Kidney epithelial cell (primary cell): Measurements from ENCODE around the gene POU2F3. TPM values are rescaled to one million over a fixed set of nuclear protein-coding genes. Genes with fewer than 3 reads are reported as not detected.
A peak's percentile ranks its signal among the peaks of the same experiment; 100 is the strongest.

Source experiments
- DNase-seq: peaks from one replicate; pipeline ENCODE4 v3.0.0-alpha.2; 2010; ENCODE audit warnings: low read depth
- H3K27me3 ChIP-seq: 2 replicates; pipeline ENCODE4 v1.6.0; 2011; ENCODE audit warnings: low read length; ENCODE audit not compliant: control insufficient read depth, insufficient read depth
- H3K36me3 ChIP-seq: 2 replicates; pipeline ENCODE4 v1.5.1; 2011; ENCODE audit warnings: low read length; ENCODE audit not compliant: control insufficient read depth, insufficient read depth
- H3K4me3 ChIP-seq: 2 replicates; pipeline ENCODE4 v1.5.1; 2011; ENCODE audit warnings: low read depth, mild to moderate bottlenecking, control low read depth, low read length
- total RNA-seq: library from RNA; depleted of rRNA; stranded (reverse); fragments of >200 nt; gene quantifications from 2 replicates; pipeline ENCODE4 v1.2.3, GENCODE V29; 2015
- TF ChIP-seq, protein P1 (sequence below): IDR thresholded peaks from 2 replicates; pipeline ENCODE4 v1.5.1; 2011; ENCODE audit warnings: mild to moderate bottlenecking, moderate library complexity, low read length, control low read depth, inconsistent platforms; ENCODE audit not compliant: insufficient read depth, poor library complexity, severe bottlenecking

The POU2F3 gene
- total RNA-seq, 1 donor from 2014 or later, result 1.1 TPM

DNA sequence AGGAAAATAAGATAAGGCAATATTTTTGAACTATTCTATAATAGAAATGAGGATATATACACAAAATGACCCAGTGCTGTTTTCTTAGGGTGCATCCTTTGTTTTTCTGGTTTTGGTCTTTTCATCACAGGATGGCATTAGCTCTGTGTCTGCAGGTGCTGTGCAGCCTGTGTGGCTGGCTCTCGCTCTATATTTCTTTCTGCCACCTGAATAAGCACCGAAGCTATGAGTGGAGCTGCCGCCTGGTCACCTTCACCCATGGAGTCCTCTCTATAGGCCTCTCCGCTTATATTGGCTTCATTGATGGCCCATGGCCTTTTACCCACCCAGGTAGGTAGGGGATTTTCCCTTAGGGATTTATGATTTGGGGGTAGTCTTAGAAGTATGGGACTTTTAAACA lies 87.4 kb downstream of the POU2F3 start:
- no peak for DNase-seq
- TF ChIP-seq, protein P1, sequence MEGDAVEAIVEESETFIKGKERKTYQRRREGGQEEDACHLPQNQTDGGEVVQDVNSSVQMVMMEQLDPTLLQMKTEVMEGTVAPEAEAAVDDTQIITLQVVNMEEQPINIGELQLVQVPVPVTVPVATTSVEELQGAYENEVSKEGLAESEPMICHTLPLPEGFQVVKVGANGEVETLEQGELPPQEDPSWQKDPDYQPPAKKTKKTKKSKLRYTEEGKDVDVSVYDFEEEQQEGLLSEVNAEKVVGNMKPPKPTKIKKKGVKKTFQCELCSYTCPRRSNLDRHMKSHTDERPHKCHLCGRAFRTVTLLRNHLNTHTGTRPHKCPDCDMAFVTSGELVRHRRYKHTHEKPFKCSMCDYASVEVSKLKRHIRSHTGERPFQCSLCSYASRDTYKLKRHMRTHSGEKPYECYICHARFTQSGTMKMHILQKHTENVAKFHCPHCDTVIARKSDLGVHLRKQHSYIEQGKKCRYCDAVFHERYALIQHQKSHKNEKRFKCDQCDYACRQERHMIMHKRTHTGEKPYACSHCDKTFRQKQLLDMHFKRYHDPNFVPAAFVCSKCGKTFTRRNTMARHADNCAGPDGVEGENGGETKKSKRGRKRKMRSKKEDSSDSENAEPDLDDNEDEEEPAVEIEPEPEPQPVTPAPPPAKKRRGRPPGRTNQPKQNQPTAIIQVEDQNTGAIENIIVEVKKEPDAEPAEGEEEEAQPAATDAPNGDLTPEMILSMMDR, result no peak
- Histone ChIP-seq H3K36me3 (no peaks in the 10 kb centered on the region), H3K27me3 (no peaks in the 10 kb centered on the region), H3K4me3 (no peak overlapping the region)

GRCh38 chr11:120329556-120329955 lies 89.6 kb downstream of the POU2F3 start:
- H3K27me3 ChIP-seq, result no peaks in the 10 kb centered on the region
- TF ChIP-seq, protein P1, result no peak

DNA sequence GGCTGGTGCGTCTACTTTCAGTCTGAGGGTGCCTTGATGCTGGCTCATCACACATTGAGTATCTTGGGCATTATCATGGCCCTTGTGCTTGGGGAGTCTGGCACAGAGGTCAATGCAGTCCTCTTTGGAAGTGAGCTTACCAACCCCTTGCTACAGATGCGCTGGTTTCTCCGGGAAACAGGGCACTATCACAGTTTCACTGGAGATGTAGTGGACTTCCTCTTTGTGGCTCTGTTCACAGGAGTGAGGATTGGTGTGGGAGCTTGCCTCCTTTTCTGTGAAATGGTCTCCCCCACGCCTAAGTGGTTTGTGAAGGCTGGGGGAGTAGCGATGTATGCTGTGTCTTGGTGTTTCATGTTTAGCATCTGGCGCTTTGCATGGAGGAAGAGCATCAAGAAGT lies 90.1 kb downstream of the POU2F3 start:
- no peaks in the 10 kb centered on the region for H3K27me3 ChIP-seq
- no peak for DNase-seq
- TF ChIP-seq, protein P1, result no peak
- H3K4me3 ChIP-seq, result no peak overlapping the region
- H3K36me3 ChIP-seq, result no peaks in the 10 kb centered on the region

More at GRCh38 chr11:120329556-120329955, 89.6 kb downstream of the POU2F3 start:
- DNase-seq, result no peak
- Histone ChIP-seq H3K36me3 (no peaks in the 10 kb centered on the region), H3K4me3 (no peak overlapping the region)

GRCh38 chr11:120331301-120331996 lies 91.5 kb downstream of the POU2F3 start:
- no peaks in the 10 kb centered on the region for H3K36me3 ChIP-seq
- H3K27me3 ChIP-seq, result no peaks in the 10 kb centered on the region
- peak; percentile 74 for DNase-seq
- no peak overlapping the region for H3K4me3 ChIP-seq
- TF ChIP-seq, protein P1, result no peak

DNA sequence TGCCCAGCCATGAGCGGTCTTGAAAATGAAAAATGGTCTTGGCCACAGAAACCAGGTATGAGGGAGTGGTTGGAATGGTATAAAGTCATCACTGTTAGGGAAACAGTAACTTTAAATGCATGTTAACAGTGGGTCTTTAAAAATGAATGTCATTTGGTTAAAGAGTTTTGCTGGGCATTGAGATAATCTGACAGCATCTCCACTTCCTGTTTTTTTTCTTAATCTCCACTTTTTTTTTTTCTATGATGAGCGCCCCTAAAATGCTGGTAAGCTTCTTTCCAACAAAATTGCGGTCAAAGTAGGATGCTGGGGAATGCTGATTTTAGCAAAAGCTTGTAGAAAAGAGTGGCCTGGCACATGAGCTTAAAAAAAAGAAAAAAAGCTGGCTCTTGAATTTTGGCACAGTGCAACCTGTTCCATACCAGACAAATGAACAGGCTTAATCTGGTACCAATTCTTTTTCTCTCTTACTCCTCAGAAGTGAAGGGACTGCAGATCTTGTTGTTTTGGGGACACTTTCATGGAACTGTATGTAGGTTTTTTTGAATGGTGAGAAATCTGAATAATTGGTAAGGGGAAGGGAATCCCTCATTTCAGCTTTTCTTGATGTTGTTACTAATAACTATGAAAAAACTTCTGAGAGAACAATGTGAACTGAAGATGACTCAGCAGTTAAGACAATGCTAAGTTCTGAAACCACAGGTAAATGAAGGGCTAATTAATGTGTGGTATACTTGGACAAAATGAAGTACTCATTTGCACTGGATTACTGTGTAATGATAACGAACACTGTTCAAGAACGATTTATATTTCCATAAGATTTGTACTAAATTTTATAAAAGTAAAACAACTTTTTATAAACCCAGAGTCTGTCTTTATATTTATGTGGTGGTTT lies 93.1 kb downstream of the POU2F3 start:
- TF ChIP-seq, protein P1, result no peak
- H3K4me3 ChIP-seq, result no peak overlapping the region
- H3K36me3 ChIP-seq, result no peaks in the 10 kb centered on the region
- no peak for DNase-seq
- no peaks in the 10 kb centered on the region for H3K27me3 ChIP-seq

DNA sequence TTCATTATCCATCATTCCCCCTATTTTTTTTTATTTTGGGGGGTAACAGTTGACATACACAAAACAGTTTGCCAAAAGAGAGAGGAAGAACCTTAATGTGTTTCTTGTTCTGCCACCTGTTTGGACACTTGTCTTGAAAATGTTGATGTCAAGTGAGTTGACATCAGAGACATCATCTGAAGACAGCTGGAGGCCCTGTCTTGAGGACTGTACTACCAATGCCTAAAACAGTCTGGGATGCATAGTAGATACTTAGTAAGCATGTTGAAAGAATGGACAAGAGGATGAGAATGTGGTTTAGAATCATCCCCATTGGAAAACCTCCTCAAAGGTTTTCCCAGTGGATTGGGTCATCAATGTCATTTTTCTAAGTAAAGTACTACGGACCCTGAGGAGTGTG lies 93.9 kb downstream of the POU2F3 start:
- Histone ChIP-seq H3K4me3 (no peak overlapping the region), H3K36me3 (no peaks in the 10 kb centered on the region), H3K27me3 (no peaks in the 10 kb centered on the region)
- no peak for DNase-seq
- TF ChIP-seq, protein P1, result no peak
